UCSD-AML1 (cell line): ENCODE measurements around the gene WDR64.

Experiments used
- DNase-seq: peaks from one replicate; lab custom pipeline; 2025; ENCODE audit not compliant: unreplicated experiment; lab: John Stamatoyannopoulos, UW

WDR64 gene

DNA sequence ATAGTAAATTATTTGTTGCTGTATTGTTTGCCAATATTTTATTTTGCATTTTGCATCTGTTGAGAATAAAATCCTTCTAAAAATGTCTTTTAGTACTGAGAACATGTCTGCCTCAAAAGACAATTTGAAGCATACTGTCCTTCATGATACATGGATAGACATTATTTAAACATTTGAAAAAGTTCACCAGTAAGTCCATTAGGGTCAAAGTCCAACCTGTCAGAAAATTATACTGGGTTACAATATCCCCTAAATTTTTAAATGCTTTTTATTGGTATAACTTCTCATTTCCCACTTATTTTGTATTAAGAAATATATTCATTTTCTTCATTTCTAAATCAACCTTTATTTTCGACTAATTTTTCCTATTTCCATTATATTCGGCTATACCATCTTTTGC, 21.2 kb upstream of the WDR64 start:
- no peak for DNase-seq

DNA sequence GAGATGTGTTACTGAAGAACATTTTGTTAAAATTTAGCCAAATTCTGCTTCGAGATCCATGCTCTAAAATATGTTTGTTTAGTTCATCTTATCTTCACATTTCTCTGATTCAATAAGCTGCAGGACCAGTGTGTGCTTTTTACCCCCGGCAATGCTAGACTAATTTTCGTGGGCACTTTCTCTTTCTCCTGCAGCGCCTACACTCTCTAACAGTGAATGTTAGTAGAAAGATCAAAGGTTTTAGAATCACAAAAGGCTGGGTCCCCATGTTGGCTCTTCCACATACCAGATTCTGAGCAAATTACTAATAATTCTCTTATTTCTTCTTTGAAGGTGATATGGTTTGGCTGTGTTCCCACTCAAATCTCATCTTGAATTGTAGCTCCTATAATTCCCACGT, 20.4 kb upstream of the WDR64 start:
- no peak for DNase-seq

DNA sequence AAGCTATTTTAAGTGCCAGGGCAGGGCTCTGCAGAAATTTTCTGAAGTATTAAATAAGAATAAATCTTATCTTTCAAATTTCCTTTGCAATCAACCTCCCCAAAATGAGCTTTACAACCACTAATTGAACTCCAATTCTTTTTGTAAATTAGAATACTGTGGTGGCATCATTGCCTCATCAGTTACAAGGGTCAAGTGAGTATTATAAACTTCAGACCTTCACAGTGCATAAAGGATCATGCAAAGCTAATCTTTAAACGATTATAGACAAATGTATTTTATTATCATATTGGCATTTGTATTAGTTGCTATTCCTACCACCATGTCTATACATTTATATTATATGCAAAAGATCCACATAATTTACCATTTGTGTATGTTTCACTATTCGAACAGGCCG, 19.1 kb upstream of the WDR64 start:
- no peak for DNase-seq

DNA sequence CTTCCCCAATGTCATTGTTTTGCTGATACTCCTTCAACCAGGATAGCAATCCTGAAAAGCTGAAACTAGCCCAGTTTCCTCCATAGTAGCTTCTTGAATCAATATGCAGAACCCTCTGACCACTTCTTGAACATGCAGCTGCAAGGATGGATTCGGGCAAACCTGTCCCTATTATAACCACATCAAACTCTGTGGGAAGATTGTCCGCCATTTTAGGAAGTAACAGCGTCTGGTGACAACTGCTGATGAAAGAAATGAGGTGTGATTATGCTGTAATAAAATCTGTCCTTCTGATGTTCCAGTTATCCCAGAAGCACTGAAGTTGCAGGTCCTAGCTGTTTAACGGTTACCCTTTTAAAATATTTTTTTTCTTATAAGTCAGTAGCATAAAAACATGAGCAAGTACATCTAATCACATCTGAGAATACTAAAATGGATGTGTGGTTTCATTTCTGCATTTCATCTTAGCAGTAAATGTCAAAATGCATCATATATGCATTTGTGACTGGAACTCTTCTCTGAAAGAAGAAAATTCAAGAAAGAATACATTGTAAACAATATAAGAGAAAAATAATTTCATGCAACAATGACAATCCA, 16.4 kb upstream of the WDR64 start:
- DNase-seq: no peak

DNA sequence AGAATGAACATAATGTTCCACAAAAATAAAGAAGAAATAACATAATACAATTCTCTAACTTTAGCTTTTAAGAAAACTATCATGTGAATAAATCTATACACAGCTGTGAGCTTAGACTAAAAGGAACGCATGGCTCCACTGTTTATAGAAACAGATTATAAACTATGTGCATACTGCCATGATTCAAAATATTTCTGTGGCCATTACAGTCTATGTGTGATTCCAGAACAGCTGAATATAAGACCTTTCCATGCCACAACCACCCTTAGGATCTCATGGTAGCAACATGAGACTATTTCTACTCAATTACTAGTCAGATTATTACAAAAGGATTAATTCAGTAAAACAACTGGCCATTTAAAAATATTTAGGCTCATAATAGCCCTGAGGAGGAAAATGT, 15.8 kb upstream of the WDR64 start:
- DNase-seq: no peak

DNA sequence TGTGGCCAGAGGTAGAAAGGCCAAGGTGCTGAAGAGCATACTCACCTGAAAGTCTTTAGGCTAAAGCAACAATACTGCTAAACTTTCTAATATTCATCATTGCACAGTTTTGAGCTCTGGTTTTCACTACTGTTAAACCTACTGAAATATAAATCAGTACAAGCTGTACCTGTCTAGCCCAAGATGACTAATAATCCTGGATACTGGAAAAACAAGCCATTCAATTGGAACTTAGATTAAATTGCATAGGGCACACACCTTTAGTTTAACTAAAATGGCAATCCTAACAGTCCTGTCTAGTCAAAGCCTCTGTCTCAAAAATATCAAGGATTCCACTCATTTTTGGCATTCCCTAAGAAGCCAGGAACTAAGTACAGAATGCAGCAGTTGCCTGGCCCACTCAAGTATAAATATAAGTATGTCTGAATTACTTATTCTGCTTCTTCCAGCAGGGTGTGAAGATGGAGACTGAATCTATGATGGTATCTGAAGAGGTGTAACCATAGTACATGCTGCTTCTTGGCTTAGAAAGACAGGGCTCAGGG, 15.0 kb upstream of the WDR64 start:
- DNase-seq: no peak

DNA sequence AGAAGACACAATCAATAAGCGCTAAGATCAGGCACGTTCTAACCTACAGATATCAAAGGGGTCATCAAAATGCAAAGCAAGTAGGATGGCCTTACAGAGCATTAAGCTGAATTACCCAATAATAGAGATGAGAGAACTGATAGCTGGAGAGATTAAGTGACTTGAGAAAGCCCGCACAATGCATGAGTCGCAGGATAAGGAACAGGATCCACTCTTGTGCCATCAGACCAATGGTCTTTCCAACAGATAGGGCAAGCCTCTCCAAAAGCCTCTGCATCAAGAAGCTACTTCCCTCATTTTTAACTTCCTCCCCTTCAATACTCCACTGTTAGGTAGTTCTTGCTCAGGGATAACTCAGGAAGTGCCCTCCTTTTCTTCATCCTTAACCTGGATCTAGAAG, 14.5 kb upstream of the WDR64 start:
- no peak for DNase-seq

DNA sequence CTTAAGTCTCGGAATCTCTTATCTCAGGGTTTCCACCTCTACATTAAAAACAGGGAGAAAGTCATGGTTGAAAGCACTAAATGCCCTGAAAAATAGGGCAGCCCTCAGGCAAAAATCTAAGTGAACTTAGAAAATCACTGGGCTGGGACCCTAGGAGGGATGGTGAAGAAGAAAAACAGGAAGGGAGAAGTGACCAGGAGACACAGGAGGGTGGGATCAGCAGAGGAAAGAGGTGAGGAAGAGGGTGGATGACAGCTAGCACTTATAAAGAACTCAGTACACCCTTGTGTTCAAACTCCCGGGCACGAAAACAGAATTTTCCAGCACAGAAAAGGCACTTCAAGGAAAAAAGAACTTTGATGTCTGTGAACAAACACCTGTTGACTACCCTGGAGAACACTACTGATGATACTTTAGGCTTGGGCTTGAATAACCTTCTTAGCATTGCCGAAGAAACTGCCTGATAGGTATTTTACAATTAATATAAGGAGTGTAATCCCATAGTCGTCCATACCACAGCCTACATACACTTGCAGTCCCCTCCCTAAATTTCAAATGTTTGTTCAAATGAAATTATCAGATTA, 13.9 kb upstream of the WDR64 start:
- no peak for DNase-seq

DNA sequence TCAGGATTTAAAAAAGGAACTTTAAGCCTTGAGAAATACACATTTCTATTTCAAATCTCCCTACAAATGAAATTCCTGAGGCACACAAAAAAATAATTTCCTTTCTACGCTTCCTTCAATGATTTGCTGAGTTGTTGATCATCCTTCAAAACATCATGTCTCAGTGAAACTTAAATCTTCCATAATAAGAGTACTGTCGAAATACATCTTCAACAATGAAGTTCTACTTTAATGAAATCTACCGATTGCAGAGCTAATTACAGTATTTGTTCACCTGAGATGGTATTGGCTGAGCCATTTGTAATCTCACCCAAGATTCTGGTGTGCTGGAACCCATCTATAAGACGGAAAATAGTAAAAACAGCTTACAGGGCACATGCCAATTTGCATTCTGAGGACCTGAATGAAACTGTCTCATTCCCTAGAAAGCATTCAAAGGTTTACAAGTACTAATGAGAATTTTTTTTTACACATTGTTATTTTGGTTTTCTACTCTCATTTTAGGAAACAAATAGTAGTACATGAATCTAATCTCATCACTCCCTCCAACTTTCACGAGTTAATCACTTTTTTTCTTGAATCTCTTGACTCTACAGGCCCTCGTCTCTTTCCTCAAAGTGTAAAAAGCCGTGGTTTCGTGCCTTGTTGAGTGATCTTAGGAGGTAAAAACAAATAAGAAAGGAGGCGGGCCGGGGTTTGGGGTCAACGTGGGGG, 13.0 kb upstream of the WDR64 start:
- no peak for DNase-seq

DNA sequence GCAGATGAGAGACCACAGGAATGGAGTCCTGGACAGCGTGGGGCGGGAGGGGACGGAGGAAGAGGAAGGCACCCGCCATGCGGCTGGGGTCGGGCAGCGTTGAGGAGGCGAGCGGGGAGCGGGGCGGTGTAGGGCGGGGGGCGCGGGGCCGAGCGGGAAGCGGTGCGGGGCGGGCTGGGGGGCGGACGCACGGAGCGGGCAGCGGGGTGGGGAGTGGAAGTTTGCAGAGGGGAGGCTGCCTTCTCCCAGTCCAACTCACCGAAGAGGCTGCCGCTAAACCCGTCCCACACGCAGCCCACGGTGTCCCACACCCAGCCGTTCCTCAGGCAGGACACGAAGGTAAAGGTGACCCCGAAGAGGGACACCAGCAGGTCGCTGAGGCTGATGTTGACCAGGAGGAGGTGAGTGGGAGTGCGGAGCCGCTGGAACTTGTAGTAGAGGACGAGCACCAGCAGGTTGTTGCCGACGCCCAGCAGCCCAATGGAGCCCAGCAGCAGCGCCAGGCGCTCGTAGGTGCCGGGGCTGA, 12.4 kb upstream of the WDR64 start:
- DNase-seq: peak; percentile 54

DNA sequence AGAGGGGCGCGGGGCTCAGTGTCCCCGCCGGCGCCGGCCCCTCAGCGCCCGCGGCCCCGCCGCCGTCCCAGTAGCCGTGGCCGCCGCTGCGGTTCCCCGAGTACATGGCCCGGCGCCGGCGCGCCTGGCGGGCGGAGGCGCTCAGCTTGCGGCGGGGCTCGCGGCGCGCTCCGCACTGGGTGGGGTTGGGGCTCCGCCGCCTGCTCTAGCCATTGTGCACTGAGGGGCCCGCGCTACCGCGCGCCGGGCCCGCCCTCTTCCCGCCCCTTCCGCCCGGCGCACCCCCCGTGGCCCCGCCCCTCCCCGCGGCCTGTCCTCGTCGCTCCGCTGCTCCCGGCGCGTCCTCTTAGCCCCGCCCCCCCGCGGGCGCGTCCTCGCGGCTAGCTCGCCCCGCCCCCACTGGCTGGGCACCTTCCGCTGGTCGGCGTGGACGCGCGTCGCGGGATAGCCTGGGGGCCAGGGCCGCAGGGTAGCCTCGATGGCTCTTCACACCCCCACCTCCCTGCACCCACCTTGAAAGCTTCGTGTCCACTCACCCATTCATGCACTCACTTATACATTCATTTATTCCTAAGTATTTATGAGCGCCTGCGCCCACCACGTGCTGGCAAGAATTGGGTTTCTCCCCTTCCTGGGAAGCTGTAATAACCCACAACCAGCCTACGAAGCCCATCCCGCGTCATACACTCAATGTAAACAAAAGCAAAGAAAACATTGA, 11.8 kb upstream of the WDR64 start, which contains the start of the genes CHML and OPN3:
CHML (minus strand) TSS at position 221 of the 718 bp plus-strand sequence. CDS start 4,603 bp downstream, outside the sequence.
OPN3 (minus strand) TSS at position 221 of the 718 bp plus-strand sequence; CDS start at position 106, 115 bp downstream.
- peak; percentile 95 for DNase-seq

DNA sequence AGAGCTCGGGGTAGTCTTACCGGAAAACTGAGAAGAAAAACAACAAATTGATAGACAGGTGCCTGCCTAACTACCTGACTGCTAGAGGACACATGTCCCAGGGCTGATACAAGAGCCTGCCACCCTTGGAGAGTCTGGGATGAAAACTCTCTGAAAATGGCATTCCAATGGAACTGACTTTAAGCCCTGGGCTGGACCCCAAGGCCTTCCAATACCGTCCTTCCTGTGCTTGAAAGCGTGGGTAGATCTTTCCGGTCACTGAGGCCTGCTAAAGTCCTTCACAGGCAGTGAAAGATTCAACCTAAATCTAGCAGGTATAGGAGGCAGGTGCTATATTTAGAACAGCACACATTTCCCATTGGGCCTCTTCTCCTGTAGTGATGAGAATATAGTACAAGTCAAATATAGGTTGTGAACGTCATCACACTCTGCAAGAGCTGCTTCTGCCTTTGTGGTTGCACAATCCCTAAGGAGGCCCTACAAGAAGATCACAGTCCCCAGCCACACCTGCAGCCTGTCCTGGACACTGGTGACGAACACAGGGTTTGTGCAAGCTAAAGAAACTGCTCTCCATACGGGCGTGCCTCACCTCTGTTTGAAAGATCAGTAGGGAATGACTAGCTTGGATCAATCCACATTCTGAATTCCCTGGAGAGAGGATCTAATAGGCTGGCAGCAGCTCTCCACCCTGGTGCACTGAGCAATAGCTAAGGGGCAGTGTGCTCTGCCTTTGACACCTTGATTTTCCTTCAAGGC, 11.0 kb upstream of the WDR64 start:
- DNase-seq: no peak

DNA sequence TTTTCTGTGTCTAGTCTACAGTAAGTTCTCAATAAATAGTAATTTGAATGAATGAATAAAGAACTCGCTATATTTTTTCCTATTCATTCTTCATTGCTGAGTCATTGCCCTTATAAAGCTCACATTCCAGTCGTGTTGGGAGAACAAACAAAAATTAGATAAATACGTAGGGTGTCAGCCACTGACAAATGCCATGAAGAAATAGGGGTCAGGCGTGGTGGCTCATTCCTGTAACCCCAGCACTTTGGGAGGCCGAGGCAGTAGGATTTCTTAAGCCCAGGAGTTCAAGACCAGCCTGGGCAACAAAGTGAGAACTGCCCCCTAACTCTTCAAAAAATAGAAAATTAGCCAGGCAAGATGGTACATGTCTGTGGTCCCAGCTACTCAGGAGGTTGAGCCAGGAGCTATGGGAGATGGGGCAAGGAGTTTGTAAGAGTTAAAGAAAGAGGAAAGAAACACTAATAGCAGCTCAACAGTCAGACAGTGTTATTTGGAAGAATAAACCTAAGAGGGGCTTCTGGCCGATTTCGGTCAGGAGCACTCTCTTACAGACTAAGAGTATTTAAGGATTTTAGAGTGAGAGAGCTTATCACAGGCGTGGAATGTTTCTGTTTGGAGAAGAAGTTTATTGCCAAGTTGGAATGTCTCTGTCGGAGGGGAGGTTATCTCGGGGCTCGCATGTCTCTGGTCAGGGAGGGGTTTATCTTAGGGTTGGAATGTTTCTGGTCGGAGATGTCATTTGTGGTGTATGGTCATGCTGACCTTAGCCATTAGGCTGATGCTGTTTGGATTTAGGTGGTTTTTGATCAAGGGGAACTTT, 10.1 kb upstream of the WDR64 start:
- DNase-seq: no peak

DNA sequence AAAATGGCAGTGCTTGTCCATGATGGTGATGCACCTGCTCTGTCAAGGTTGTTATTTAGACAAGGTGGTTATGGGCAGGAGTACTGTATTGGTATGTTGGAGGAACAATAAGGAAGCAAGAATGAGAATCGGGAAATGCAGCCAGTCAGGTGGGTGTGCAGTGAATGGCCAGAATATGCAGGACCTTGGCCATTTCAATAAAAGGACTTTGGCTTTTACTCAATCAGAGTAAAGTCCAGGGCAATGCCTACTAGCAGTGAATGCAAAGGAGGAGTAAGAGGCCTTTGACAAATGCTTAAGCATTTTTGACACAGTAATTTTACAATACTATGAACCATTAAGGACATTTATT, 9.5 kb upstream of the WDR64 start:
- DNase-seq: no peak

DNA sequence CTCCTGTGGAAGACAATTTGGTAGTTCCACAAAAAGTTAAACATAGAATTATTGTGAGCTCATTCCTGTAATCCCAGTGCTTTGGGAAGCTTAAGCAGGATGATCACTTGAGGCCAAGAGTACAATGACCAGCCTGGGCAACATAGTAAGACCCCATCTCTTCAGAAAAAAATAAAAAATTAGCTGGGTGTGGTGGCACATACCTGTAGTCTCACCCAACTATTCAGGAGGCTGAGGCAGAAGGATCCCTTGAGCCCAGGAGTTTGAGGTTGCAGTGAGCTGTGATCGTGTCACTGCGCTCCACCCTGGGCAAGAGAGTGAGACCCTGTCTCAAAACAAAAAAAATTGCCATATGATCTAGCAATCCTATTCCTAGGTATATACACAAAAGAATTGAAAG, 7.8 kb upstream of the WDR64 start:
- DNase-seq: no peak

DNA sequence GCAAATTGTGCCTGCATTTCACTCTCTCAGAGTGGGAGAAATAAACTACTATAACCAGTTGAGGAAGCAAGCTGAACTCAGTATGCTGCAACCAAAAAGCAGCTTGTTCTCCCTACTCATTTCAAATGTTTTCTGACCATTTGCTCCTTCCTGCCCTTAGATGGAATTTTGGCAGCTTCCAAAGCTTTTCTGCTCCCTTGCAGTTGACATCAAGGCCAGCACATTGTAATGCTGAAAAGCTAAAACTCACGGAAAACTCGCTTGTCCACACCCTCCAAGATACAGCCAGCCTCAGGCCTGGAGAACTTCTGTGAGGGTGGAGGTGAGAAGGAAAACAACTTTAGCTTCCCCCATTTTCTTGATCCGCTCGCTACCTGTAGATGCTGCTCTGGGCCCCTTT, 6.9 kb upstream of the WDR64 start:
- DNase-seq: no peak

DNA sequence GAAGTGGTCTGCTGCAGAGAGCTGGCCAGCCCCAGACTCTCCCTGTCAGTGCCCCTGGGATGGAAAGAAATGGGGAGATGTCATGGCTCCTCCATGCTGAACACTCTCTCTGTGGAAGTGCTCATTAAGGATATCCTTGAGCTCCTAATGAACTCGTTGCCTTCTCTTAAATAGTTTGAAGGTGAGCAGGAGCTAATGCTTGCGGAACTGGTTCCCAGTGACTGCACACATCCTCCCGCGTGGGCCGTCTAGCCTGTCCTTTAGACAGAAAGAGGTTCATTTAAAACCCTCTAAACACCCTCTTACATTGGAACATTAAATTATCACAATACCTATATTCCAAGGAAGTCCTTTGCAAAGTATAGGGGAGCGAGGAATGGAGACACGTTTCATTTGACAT, 5.9 kb upstream of the WDR64 start:
- no peak for DNase-seq

DNA sequence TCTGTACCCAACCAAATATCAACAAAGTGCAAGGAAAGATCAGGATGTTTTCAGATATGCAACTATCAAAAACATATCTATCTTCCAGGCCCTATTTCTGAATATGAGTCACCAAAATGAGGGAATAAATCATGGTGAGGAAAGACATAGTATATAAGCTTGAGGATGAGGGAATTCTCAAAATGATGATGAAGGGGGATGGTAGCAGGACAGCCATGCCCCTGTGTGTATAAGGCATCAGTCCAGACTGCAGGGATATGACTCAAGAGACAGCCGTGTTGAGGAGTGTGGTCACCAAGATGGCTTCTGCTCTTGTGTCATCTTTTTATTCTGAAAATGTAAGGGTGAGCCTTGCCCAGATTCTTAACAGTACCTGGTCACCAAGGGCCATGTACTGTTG, 4.4 kb upstream of the WDR64 start:
- DNase-seq: no peak

DNA sequence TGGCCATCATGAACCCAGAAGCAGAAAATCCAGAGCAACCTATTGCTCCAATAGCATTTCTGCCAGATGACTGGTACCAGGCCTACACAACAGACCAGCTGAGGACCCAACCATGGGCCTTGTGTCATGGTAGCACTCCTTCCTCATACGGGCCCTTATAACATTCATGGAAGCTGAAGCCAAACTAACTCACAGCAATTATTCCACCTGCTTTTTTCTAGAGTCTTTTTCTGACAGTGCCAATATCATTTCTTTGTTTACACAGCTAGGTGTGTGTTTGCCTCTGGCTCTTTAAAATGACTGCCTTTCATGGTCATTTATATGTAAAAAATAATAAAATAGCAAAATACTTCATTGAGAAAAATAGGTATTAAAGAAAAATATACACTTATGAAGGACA, 3.9 kb upstream of the WDR64 start:
- DNase-seq: no peak

DNA sequence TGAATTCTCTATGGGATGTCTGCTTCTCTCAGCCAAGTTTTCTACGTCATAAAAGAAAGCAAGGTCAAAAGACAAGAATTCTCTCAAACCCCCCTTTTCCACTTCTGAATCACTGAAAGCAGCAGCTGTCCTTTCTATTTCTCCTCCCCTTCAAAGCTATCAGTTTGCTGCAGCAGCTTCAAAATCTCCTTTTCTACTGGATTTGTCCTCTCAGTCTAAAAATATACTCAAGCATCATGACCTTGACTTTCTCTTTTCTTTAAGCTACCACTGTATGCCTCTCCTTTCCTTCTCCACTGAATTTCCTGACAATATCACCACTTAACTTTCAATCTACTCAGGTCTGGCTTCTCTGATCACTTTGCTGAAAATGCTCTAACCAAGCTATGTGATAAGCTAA, 1.9 kb downstream of the WDR64 start:
- no peak for DNase-seq
